CD14-positive monocyte (primary cell): ENCODE measurements around the gene RBM44. TPM values are rescaled to one million over a fixed set of nuclear protein-coding genes. Genes with fewer than 3 reads are reported as not detected.
"Not testable (repeated sequence)": the region's sequence is repeated elsewhere in the genome, so short reads cannot be mapped to it uniquely, and the experiment has no call there.

ENCODE experiments used
- DNase-seq, 3 donors: peaks; one replicate each; pipeline ENCODE4 v3.0.0-alpha.2; 2011 to 2022
- H2AFZ ChIP-seq: 2 replicates; pipeline ENCODE4 v1.6.0; 2012; ENCODE audit warnings: mild to moderate bottlenecking, low read depth, low read length, inconsistent platforms; ENCODE audit not compliant: insufficient read depth, poor library complexity, severe bottlenecking
- H3K27ac ChIP-seq, 2 donors: 1 replicate in 1 of 2; 2 replicates in 1 of 2; pipeline ENCODE4 v1.5.1; 2012 to 2013; ENCODE audit warnings: low read length in 2 of 2, control low read depth in 1 of 2, inconsistent platforms in 1 of 2, low read depth in 1 of 2, mild to moderate bottlenecking in 1 of 2
- H3K27me3 ChIP-seq, 2 donors: one replicate each; pipeline versions ENCODE4 v1.6.0 to v1.6.1; 2011 to 2013; ENCODE audit warnings: low read length in 2 of 2; ENCODE audit not compliant: control insufficient read depth in 2 of 2, insufficient read depth in 2 of 2
- H3K36me3 ChIP-seq, 2 donors: replicated peaks in 1 of 2; 1 replicate in 1 of 2; 2 replicates in 1 of 2; pipeline versions ENCODE4 v1.5.1 to v1.6.1; 2012 to 2013; ENCODE audit warnings: low read length in 2 of 2, control low read depth in 1 of 2, inconsistent platforms in 1 of 2, mild to moderate bottlenecking in 1 of 2; ENCODE audit not compliant: insufficient read depth in 2 of 2, control insufficient read depth in 1 of 2
- H3K4me1 ChIP-seq, 2 donors: 1 replicate in 1 of 2; 2 replicates in 1 of 2; pipeline versions ENCODE4 v1.5.1 to v1.6.1; 2012 to 2013; ENCODE audit warnings: low read length in 2 of 2, control low read depth in 1 of 2, inconsistent platforms in 1 of 2, mild to moderate bottlenecking in 1 of 2, moderate library complexity in 1 of 2; ENCODE audit not compliant: insufficient read depth in 2 of 2, control insufficient read depth in 1 of 2
- H3K4me2 ChIP-seq: replicated peaks from 2 replicates; pipeline ENCODE3; 2012; ENCODE audit warnings: low read length, moderate library complexity, mild to moderate bottlenecking; ENCODE audit not compliant: poor library complexity, severe bottlenecking; ENCODE audit errors: extremely low read depth
- H3K4me3 ChIP-seq, 3 experiments: fragments of 200-600 bp in 1 of 3; sonication (generic) in 1 of 3; replicated peaks in 1 of 3; 1 replicate in 2 of 3; 2 replicates in 1 of 3; pipeline ENCODE4 v1.5.1; 2011 to 2013; ENCODE audit warnings: low read length in 3 of 3, mild to moderate bottlenecking in 3 of 3, control low read depth in 2 of 3, low read depth in 2 of 3, inconsistent platforms in 1 of 3, moderate library complexity in 1 of 3
- H3K79me2 ChIP-seq: 2 replicates; pipeline ENCODE4 v1.6.0; 2012; ENCODE audit warnings: mild to moderate bottlenecking, control low read depth, inconsistent platforms, low read length, moderate library complexity; ENCODE audit not compliant: insufficient read depth
- H3K9ac ChIP-seq: 2 replicates; pipeline ENCODE4 v1.6.0; 2017; ENCODE audit warnings: low read length, mild to moderate bottlenecking; ENCODE audit not compliant: insufficient read depth, poor library complexity, severe bottlenecking
- H3K9me3 ChIP-seq, 2 donors: replicated peaks in 1 of 2; 1 replicate in 1 of 2; 2 replicates in 1 of 2; pipeline versions ENCODE4 v1.5.1 to v1.6.1; 2012 to 2013; ENCODE audit warnings: low read length in 2 of 2, control low read depth in 1 of 2; ENCODE audit not compliant: control insufficient read depth in 1 of 2, insufficient read depth in 1 of 2
- H4K20me1 ChIP-seq: 2 replicates; pipeline ENCODE4 v1.6.0; 2012; ENCODE audit warnings: mild to moderate bottlenecking, low read length, control low read depth, moderate library complexity; ENCODE audit not compliant: insufficient read depth
- H3K27ac Mint-ChIP-seq, 7 donors: one replicate each; pipeline ENCODE4 v1.8.0; 2020; ENCODE audit warnings: mild to moderate bottlenecking in 7 of 7, mixed read lengths in 7 of 7, moderate library complexity in 6 of 7, inconsistent platforms in 2 of 7
- H3K27me3 Mint-ChIP-seq, 3 donors: one replicate each; pipeline ENCODE4 v1.8.0; 2021 to 2022; ENCODE audit warnings: low read depth in 3 of 3, mild to moderate bottlenecking in 3 of 3, mixed read lengths in 3 of 3, moderate library complexity in 3 of 3, inconsistent platforms in 1 of 3
- H3K36me3 Mint-ChIP-seq, 2 donors: one replicate each; pipeline ENCODE4 v1.8.0; 2020; ENCODE audit warnings: mixed read lengths in 2 of 2, inconsistent platforms in 1 of 2, mild to moderate bottlenecking in 1 of 2
- H3K4me1 Mint-ChIP-seq: one replicate; pipeline ENCODE4 v1.8.0; 2020; ENCODE audit warnings: mild to moderate bottlenecking, mixed read lengths
- H3K4me3 Mint-ChIP-seq, 2 donors: one replicate each; pipeline ENCODE4 v1.8.0; 2020; ENCODE audit warnings: mild to moderate bottlenecking in 2 of 2, mixed read lengths in 2 of 2, moderate library complexity in 1 of 2
- H3K9me3 Mint-ChIP-seq, 7 donors: one replicate each; pipeline ENCODE4 v1.8.0; 2020 to 2022; ENCODE audit warnings: mixed read lengths in 7 of 7, mild to moderate bottlenecking in 6 of 7, moderate library complexity in 6 of 7, inconsistent platforms in 2 of 7
- CTCF ChIP-seq: fragments of 200-600 bp; IDR thresholded peaks from one replicate; pipeline ENCODE4 v1.8.0; 2022; ENCODE audit warnings: antibody characterized with exemption, mild to moderate bottlenecking
- WGBS: methylation state at CpG from one replicate; pipeline ENCODE4 v1.1.5; 2013; ENCODE audit warnings: missing lambda C conversion rate; ENCODE audit not compliant: insufficient coverage; 5-methylcytosine and 5-hydroxymethylcytosine counted together
- intact Hi-C, 2 donors: fragments of 100-400 bp; cut with micrococcal nuclease; formaldehyde crosslinking; loops; one replicate each; pipeline versions ENCODE4 v1.15.0 to v1.15.1; 2023
- polyA plus RNA-seq, 3 donors: library from polyadenylated mRNA; depleted of rRNA in 1 of 3; unstranded in 2 of 3; stranded (reverse) in 1 of 3; fragments of 300-500 nt in 2 of 3; fragments of >200 nt in 1 of 3; fragmentation: Illumina TruSeq in 2 of 3; gene quantifications; 1 replicate in 2 of 3; 2 replicates in 1 of 3; pipeline ENCODE4 v1.2.3, GENCODE V29; 2012 to 2021

The RBM44 gene
- polyA plus RNA-seq, 3 donors: 0.07 to 1.5 TPM; not detected in 1

GRCh38 chr2:237782181-237782580 lies 16.4 kb upstream of the RBM44 start:
- Mint-ChIP-seq H3K4me1 (no peaks in the 10 kb centered on the region), H3K9me3 (peaks cover 14 to 28% (median 20%) of the 10 kb centered on the region in 7 donors), H3K4me3 (no peak overlapping the region), H3K27ac (no peak overlapping the region), H3K27me3 (peaks cover 0 to 2% (median 0%) of the 10 kb centered on the region in 3 donors), H3K36me3 (peaks cover 68 to 80% of the 10 kb centered on the region in 2 donors)
- 93% methylated on average over 7 of the region's 7 CpGs for WGBS
- no peak for DNase-seq
- Histone ChIP-seq H3K4me2 (no peak overlapping the region), H3K9me3 (peaks cover 8 to 19% of the 10 kb centered on the region in 2 donors), H4K20me1 (peaks cover 37% of the 10 kb centered on the region), H3K9ac (no peak overlapping the region), H3K4me1 (no peaks in the 10 kb centered on the region), H3K36me3 (peaks cover 52 to 74% of the 10 kb centered on the region in 2 donors), H3K79me2 (no peaks in the 10 kb centered on the region), H3K4me3 (no peak overlapping the region), H3K27me3 (no peaks in the 10 kb centered on the region), H2AFZ (no peak overlapping the region), H3K27ac (no peak overlapping the region)
- intact Hi-C loops: no loop called here
- TF ChIP-seq CTCF: no peak

DNA sequence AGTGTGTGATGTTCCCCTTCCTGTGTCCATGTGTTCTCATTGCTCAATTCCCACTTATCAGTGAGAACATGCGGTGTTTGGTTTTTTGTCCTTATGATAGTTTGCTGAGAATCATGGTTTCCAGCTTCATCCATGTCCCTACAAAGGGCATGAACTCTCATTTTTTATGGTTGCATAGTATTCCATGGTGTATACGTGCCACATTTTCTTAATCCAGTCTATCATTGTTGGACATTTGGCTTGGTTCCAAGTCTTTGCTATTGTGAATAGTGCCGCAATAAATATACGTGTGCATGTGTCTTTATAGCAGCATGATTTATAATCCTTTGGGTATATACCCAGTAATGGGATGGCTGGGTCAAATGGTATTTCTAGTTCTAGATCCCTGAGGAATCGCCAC lies 14.9 kb upstream of the RBM44 start:
- H3K9ac ChIP-seq, intact Hi-C loops, H3K27me3 Mint-ChIP-seq, H3K4me2 ChIP-seq, H3K4me1 ChIP-seq, H3K79me2 ChIP-seq, H3K4me3 Mint-ChIP-seq, H3K4me1 Mint-ChIP-seq, H2AFZ ChIP-seq, DNase-seq, H3K27ac Mint-ChIP-seq, H3K27me3 ChIP-seq, H3K27ac ChIP-seq, H3K4me3 ChIP-seq: not testable (repeated sequence)
- H3K9me3 ChIP-seq: peaks cover 8 to 19% of the 10 kb centered on the region in 2 donors
- peaks cover 38 to 71% of the 10 kb centered on the region in 2 donors for H3K36me3 ChIP-seq
- peaks cover 23% of the 10 kb centered on the region for H4K20me1 ChIP-seq
- no CpG with 5 or more reads among the region's 5 CpGs for WGBS
- Mint-ChIP-seq H3K36me3 (peaks cover 54 to 72% of the 10 kb centered on the region in 2 donors), H3K9me3 (peaks cover 14 to 28% (median 19%) of the 10 kb centered on the region in 7 donors)
